HepG2 (cell line): ENCODE measurements around the gene MYO5A. TPM values are rescaled to one million over a fixed set of nuclear protein-coding genes. Genes with fewer than 3 reads are reported as not detected.

Experiments
- ATAC-seq: fragments of 200-7000 bp; cut with Tn5 transposase; 3 replicates; pipeline ENCODE4 v1.9.1; 2020; ENCODE audit warnings: mild to moderate bottlenecking, moderate library complexity
- BruUV-seq: library from RNA; stranded (reverse); fragments of 400-500 nt; replicated peaks from 2 replicates; lab custom pipeline; 2021; lab: Mats Ljungman, UMichigan
- CTCF ChIA-PET: fragments of 300-600 bp; formaldehyde crosslinking; extraction: SDS; loops from one replicate; lab custom pipeline; 2021; ENCODE audit warnings: low total read pairs, inconsistent platforms, low intra/inter-chr PET ratio; lab: Yijun Ruan, JAX
- POLR2A ChIA-PET: fragments of 350-600 bp; sonication (Branson Sonifier 250); formaldehyde crosslinking; loops from one replicate; lab custom pipeline; 2020; ENCODE audit warnings: antibody characterized with exemption, inconsistent platforms; lab: Yijun Ruan, JAX
- DNase-seq: peaks from one replicate; pipeline ENCODE4 v3.0.0-alpha.2; 2015; ENCODE audit warnings: low spot score
- FAIRE-seq: peaks from 3 replicates; lab custom pipeline; 2011; peaks lifted over from hg19 to GRCh38; lab: Jason Lieb, UNC
- H2AFZ ChIP-seq: one replicate; pipeline ENCODE4 v1.6.1; 2011; ENCODE audit warnings: low read length, inconsistent platforms
- H3K27ac ChIP-seq: fragments of 300-600 bp; 3 replicates; pipeline ENCODE4 v1.8.0; 2011; ENCODE audit warnings: mixed run types, mild to moderate bottlenecking, mixed read lengths, low read length, inconsistent platforms; ENCODE audit not compliant: insufficient read depth; ENCODE audit errors: extremely low read length
- H3K27me3 ChIP-seq, 2 experiments: fragments of 200-600 bp in 1 of 2; 2 replicates in 1 of 2; 3 replicates in 1 of 2; pipeline versions ENCODE4 v1.6.0 to v1.8.0; 2011; ENCODE audit warnings: low read length in 2 of 2, mild to moderate bottlenecking in 2 of 2, moderate library complexity in 2 of 2, inconsistent platforms in 1 of 2; ENCODE audit not compliant: insufficient read depth in 2 of 2, control insufficient read depth in 1 of 2
- H3K36me3 ChIP-seq, 2 experiments: fragments of 200-600 bp in 1 of 2; replicated peaks in 1 of 2; 2 replicates in 1 of 2; 3 replicates in 1 of 2; pipeline versions ENCODE4 v1.5.1 to v1.8.0; 2011; ENCODE audit warnings: low read length in 2 of 2, inconsistent platforms in 1 of 2; ENCODE audit not compliant: insufficient read depth in 2 of 2, control insufficient read depth in 1 of 2
- H3K4me1 ChIP-seq: 2 replicates; pipeline ENCODE4 v1.5.1; 2012; ENCODE audit warnings: low read length, inconsistent platforms; ENCODE audit not compliant: insufficient read depth
- H3K4me2 ChIP-seq: 2 replicates; pipeline ENCODE4 v1.6.0; 2011; ENCODE audit warnings: low read depth, low read length, inconsistent platforms
- H3K4me3 ChIP-seq, 3 experiments: fragments of 200-600 bp in 1 of 3; sonication (generic), shearing (Covaris generic) in 1 of 3; replicated peaks in 1 of 3; 2 replicates each; pipeline ENCODE4 v1.5.1; 2011 to 2016; ENCODE audit warnings: low read length in 3 of 3, inconsistent platforms in 2 of 3, low read depth in 2 of 3, mild to moderate bottlenecking in 2 of 3, control low read depth in 1 of 3, mixed read lengths in 1 of 3; ENCODE audit not compliant: insufficient read depth in 1 of 3
- H3K79me2 ChIP-seq: one replicate; pipeline ENCODE4 v1.6.1; 2011; ENCODE audit warnings: low read length, inconsistent platforms; ENCODE audit not compliant: insufficient read depth
- H3K9ac ChIP-seq: 2 replicates; pipeline ENCODE4 v1.6.0; 2011; ENCODE audit warnings: mild to moderate bottlenecking, low read depth, low read length, inconsistent platforms; ENCODE audit not compliant: insufficient read depth
- H3K9me3 ChIP-seq: 2 replicates; pipeline ENCODE4 v1.5.1; 2012; ENCODE audit warnings: mild to moderate bottlenecking, low read length
- H4K20me1 ChIP-seq: 2 replicates; pipeline ENCODE4 v1.6.0; 2011; ENCODE audit warnings: inconsistent platforms, mild to moderate bottlenecking, low read length, moderate library complexity; ENCODE audit not compliant: insufficient read depth
- KDM5B ChIP-seq: sonication (generic); formaldehyde crosslinking; IDR thresholded peaks from 2 replicates; pipeline ENCODE4 v1.4.0; 2020; ENCODE audit warnings: missing genetic modification reagents, mild to moderate bottlenecking, borderline replicate concordance
- TBL1XR1 ChIP-seq: fragments of 150-350 bp; IDR thresholded peaks from 2 replicates; pipeline ENCODE4 v1.6.1; 2014; ENCODE audit warnings: borderline replicate concordance, low read length; ENCODE audit not compliant: partially characterized antibody
- TERF1 ChIP-seq: sonication (generic); formaldehyde crosslinking; IDR thresholded peaks from 2 replicates; pipeline ENCODE4 v1.8.0; 2022; ENCODE audit warnings: mild to moderate bottlenecking, missing genetic modification reagents, moderate library complexity
- ZHX1 ChIP-seq: sonication (generic); formaldehyde crosslinking; IDR thresholded peaks from 2 replicates; pipeline ENCODE4 v1.8.1; 2022; ENCODE audit warnings: low read depth, mild to moderate bottlenecking, missing genetic modification reagents
- ZNF20 ChIP-seq: sonication (generic); formaldehyde crosslinking; IDR thresholded peaks from 2 replicates; pipeline ENCODE4 v1.4.0; 2020; ENCODE audit warnings: mild to moderate bottlenecking, moderate library complexity, missing genetic modification reagents
- ZNF230 ChIP-seq: sonication (generic); formaldehyde crosslinking; IDR thresholded peaks from 2 replicates; pipeline ENCODE4 v1.4.0; 2020; ENCODE audit warnings: mild to moderate bottlenecking, missing genetic modification reagents
- ZNF773 ChIP-seq: sonication (generic); formaldehyde crosslinking; IDR thresholded peaks from 2 replicates; pipeline ENCODE4 v1.4.0; 2020; ENCODE audit warnings: missing genetic modification reagents, borderline replicate concordance
- WGBS: methylation state at CpG from one replicate; pipeline ENCODE4 v1.1.6; 2017; ENCODE audit warnings: low lambda C conversion rate; 5-methylcytosine and 5-hydroxymethylcytosine counted together
- in situ Hi-C: cut with HindIII; loops from 2 replicates; pipeline ENCODE4 v1.10.0; 2017; ENCODE audit warnings: low pct_unique_long_range_greater_than_20kb; ENCODE audit not compliant: extremely low pct_ligation_motif_present
- intact Hi-C: fragments of 100-400 bp; cut with micrococcal nuclease; formaldehyde crosslinking; loops from one replicate; pipeline ENCODE4 v1.10.0; 2022; ENCODE audit not compliant: unreplicated experiment
- polyA plus RNA-seq, 8 experiments: library from polyadenylated mRNA; depleted of rRNA in 3 of 8; stranded (reverse) in 7 of 8; unstranded in 1 of 8; fragments of >200 nt; fragmentation: Illumina TruSeq in 4 of 8; extraction: Trizol in 4 of 8; gene quantifications; 2 replicates each; pipeline versions ENCODE4 v1.2.1 to v1.2.3, GENCODE V29; 2011 to 2016; ENCODE audit warnings: low read depth in 4 of 8, missing spikeins in 1 of 8, mixed read lengths in 1 of 8; ENCODE audit not compliant: insufficient read depth in 1 of 8
- total RNA-seq, 5 experiments: library from RNA; depleted of rRNA; stranded (reverse); fragments of >200 nt; fragmentation: Illumina TruSeq; extraction: Trizol; gene quantifications; 2 replicates each; pipeline ENCODE4 v1.2.3, GENCODE V29; 2016; ENCODE audit warnings: low read depth in 1 of 5
- TF ChIP-seq, protein P1 (sequence below): IDR thresholded peaks from 2 replicates; pipeline ENCODE4 v1.6.1; 2016; ENCODE audit warnings: missing genetic modification reagents, missing compliant biosample characterization
- TF ChIP-seq, protein P2 (sequence below): sonication (generic); formaldehyde crosslinking; IDR thresholded peaks from 2 replicates; pipeline ENCODE4 v1.5.0; 2020; ENCODE audit warnings: mild to moderate bottlenecking, missing genetic modification reagents, borderline replicate concordance

The MYO5A gene
- total and polyA plus RNA-seq, 2 of the 13 experiments (the other 11 are each of a cell fraction or from before 2014, with no cell fraction given), result 2.8 to 4.8 TPM

GRCh38 chr15:52284164-52284563, 244.5 kb downstream of the MYO5A start:
- FAIRE-seq (no peak), DNase-seq (no peak), ATAC-seq (no peak)
- Histone ChIP-seq H3K4me2 (no peak overlapping the region), H3K4me1 (peaks cover 62% of the 10 kb centered on the region), H3K27ac (no peak overlapping the region), H3K9me3 (no peaks in the 10 kb centered on the region), H3K4me3 (no peak overlapping the region), H3K79me2 (peaks cover 9% of the 10 kb centered on the region), H4K20me1 (no peaks in the 10 kb centered on the region), H2AFZ (no peak overlapping the region), H3K9ac (no peak overlapping the region), H3K27me3 (no peaks in the 10 kb centered on the region), H3K36me3 (peaks cover 1 to 9% of the 10 kb centered on the region in 2 experiments; a peak in 4 of 5 replicates)
- TF ChIP-seq, protein P1, sequence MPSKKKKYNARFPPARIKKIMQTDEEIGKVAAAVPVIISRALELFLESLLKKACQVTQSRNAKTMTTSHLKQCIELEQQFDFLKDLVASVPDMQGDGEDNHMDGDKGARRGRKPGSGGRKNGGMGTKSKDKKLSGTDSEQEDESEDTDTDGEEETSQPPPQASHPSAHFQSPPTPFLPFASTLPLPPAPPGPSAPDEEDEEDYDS (CRISPR knock-in tag), result no peak
- TF ChIP-seq, protein P2, sequence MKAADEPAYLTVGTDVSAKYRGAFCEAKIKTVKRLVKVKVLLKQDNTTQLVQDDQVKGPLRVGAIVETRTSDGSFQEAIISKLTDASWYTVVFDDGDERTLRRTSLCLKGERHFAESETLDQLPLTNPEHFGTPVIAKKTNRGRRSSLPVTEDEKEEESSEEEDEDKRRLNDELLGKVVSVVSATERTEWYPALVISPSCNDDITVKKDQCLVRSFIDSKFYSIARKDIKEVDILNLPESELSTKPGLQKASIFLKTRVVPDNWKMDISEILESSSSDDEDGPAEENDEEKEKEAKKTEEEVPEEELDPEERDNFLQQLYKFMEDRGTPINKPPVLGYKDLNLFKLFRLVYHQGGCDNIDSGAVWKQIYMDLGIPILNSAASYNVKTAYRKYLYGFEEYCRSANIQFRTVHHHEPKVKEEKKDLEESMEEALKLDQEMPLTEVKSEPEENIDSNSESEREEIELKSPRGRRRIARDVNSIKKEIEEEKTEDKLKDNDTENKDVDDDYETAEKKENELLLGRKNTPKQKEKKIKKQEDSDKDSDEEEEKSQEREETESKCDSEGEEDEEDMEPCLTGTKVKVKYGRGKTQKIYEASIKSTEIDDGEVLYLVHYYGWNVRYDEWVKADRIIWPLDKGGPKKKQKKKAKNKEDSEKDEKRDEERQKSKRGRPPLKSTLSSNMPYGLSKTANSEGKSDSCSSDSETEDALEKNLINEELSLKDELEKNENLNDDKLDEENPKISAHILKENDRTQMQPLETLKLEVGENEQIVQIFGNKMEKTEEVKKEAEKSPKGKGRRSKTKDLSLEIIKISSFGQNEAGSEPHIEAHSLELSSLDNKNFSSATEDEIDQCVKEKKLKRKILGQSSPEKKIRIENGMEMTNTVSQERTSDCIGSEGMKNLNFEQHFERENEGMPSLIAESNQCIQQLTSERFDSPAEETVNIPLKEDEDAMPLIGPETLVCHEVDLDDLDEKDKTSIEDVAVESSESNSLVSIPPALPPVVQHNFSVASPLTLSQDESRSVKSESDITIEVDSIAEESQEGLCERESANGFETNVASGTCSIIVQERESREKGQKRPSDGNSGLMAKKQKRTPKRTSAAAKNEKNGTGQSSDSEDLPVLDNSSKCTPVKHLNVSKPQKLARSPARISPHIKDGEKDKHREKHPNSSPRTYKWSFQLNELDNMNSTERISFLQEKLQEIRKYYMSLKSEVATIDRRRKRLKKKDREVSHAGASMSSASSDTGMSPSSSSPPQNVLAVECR (CRISPR knock-in tag), result no peak
- no peak for TF ChIP-seq ZNF773 (CRISPR knock-in tag)
- TF ChIP-seq TERF1 (CRISPR knock-in tag), result no peak
- TF ChIP-seq ZNF20, result no peak
- TF ChIP-seq KDM5B (CRISPR knock-in tag), result no peak
- TF ChIP-seq ZNF230 (CRISPR knock-in tag), result no peak
- TF ChIP-seq ZHX1 (CRISPR knock-in tag), result no peak
- TF ChIP-seq TBL1XR1, result no peak
- in situ Hi-C loops, result no loop called here
- BruUV-seq, result no TSS peak
- POLR2A ChIA-PET, result interaction anchor here (0.6 kb wide), 1 partner anchor 70 kb away, joined by 3 read pairs; no protein-coding TSS in a partner anchor
- CTCF ChIA-PET, result no interaction called here
- 97% methylated on average over 3 of the region's 3 CpGs for WGBS
- intact Hi-C loops, result no loop called here
